H9 (cell line): Measurements from ENCODE around the gene SLC35G6. TPM values are rescaled to one million over a fixed set of nuclear protein-coding genes. Genes with fewer than 3 reads are reported as not detected.

Source experiments
- DNase-seq: peaks from one replicate; pipeline ENCODE4 v3.0.0-alpha.2; 2017
- H2AFZ ChIP-seq: one replicate; pipeline ENCODE4 v1.6.1; 2013; ENCODE audit warnings: mild to moderate bottlenecking, low read length, control low read depth, moderate library complexity
- H2AK5ac ChIP-seq: 2 replicates; pipeline ENCODE4 v1.6.1; 2013; ENCODE audit warnings: low read length, control low read depth, mixed read lengths; ENCODE audit not compliant: insufficient read length
- H2BK120ac ChIP-seq: one replicate; pipeline ENCODE4 v1.6.1; 2013; ENCODE audit warnings: low read depth, mild to moderate bottlenecking, low read length, control low read depth, inconsistent platforms; ENCODE audit not compliant: poor library complexity, severe bottlenecking
- H2BK12ac ChIP-seq: 2 replicates; pipeline ENCODE4 v1.6.1; 2013; ENCODE audit warnings: low read length, control low read depth, mixed read lengths, low read depth; ENCODE audit not compliant: insufficient read length
- H2BK15ac ChIP-seq: 2 replicates; pipeline ENCODE4 v1.6.1; 2013; ENCODE audit warnings: low read depth, low read length, control low read depth
- H2BK20ac ChIP-seq: one replicate; pipeline ENCODE4 v1.6.1; 2013; ENCODE audit warnings: low read depth, mild to moderate bottlenecking, low read length, control low read depth, inconsistent platforms; ENCODE audit not compliant: poor library complexity, severe bottlenecking
- H2BK5ac ChIP-seq: 2 replicates; pipeline ENCODE4 v1.6.1; 2013; ENCODE audit warnings: low read length, control low read depth, mixed read lengths; ENCODE audit not compliant: insufficient read length
- H3K14ac ChIP-seq: 2 replicates; pipeline ENCODE4 v1.6.1; 2013; ENCODE audit warnings: low read length, control low read depth; ENCODE audit not compliant: insufficient read depth
- H3K18ac ChIP-seq: 2 replicates; pipeline ENCODE4 v1.6.1; 2013; ENCODE audit warnings: low read depth, mild to moderate bottlenecking, mixed read lengths, low read length, control low read depth; ENCODE audit not compliant: insufficient read length
- H3K23ac ChIP-seq: 2 replicates; pipeline ENCODE4 v1.6.1; 2013; ENCODE audit warnings: low read length, control low read depth, mixed read lengths, low read depth; ENCODE audit not compliant: insufficient read length
- H3K23me2 ChIP-seq: 2 replicates; pipeline ENCODE4 v1.6.1; 2013; ENCODE audit warnings: low read depth, mild to moderate bottlenecking, mixed read lengths, low read length, control low read depth; ENCODE audit not compliant: insufficient read length, poor library complexity, severe bottlenecking
- H3K27ac ChIP-seq: 2 replicates; pipeline ENCODE4 v1.5.1; 2013; ENCODE audit warnings: low read length, control low read depth, mixed read lengths, low read depth; ENCODE audit not compliant: insufficient read length
- H3K27me3 ChIP-seq: 2 replicates; pipeline ENCODE4 v1.6.1; 2013; ENCODE audit warnings: low read length, control low read depth, inconsistent platforms; ENCODE audit not compliant: insufficient read depth
- H3K4ac ChIP-seq: 2 replicates; pipeline ENCODE4 v1.6.1; 2013; ENCODE audit warnings: low read depth, mild to moderate bottlenecking, control low read depth, inconsistent platforms, low read length, moderate library complexity
- H3K4me1 ChIP-seq: 2 replicates; pipeline ENCODE4 v1.6.1; 2013; ENCODE audit warnings: low read length, control low read depth, inconsistent platforms; ENCODE audit not compliant: insufficient read depth
- H3K4me2 ChIP-seq: 2 replicates; pipeline ENCODE4 v1.6.1; 2013; ENCODE audit warnings: low read length, control low read depth, mixed read lengths; ENCODE audit not compliant: insufficient read length, insufficient read depth
- H3K56ac ChIP-seq: 2 replicates; pipeline ENCODE4 v1.6.1; 2013; ENCODE audit warnings: low read depth, mild to moderate bottlenecking, mixed read lengths, low read length, control low read depth; ENCODE audit not compliant: insufficient read length
- H3K79me1 ChIP-seq: 2 replicates; pipeline ENCODE4 v1.6.1; 2013; ENCODE audit warnings: low read depth, mild to moderate bottlenecking, moderate library complexity, low read length, control low read depth, inconsistent platforms; ENCODE audit not compliant: insufficient read depth, poor library complexity, severe bottlenecking
- H3K79me2 ChIP-seq: 2 replicates; pipeline ENCODE4 v1.6.1; 2013; ENCODE audit warnings: low read length, control low read depth, inconsistent platforms; ENCODE audit not compliant: insufficient read depth
- H3K9ac ChIP-seq: 2 replicates; pipeline ENCODE4 v1.6.1; 2013; ENCODE audit warnings: low read length, control low read depth, mixed read lengths; ENCODE audit not compliant: insufficient read length; ENCODE audit errors: extremely low read depth
- H3K9me3 ChIP-seq: one replicate; pipeline ENCODE4 v1.6.1; 2013; ENCODE audit warnings: low read depth, low read length, inconsistent platforms; ENCODE audit not compliant: control insufficient read depth
- H3T11ph ChIP-seq: one replicate; pipeline ENCODE4 v1.6.1; 2013; ENCODE audit warnings: mild to moderate bottlenecking, low read length, control low read depth, inconsistent platforms
- H4K20me1 ChIP-seq: one replicate; pipeline ENCODE4 v1.6.1; 2013; ENCODE audit not compliant: control insufficient read depth, insufficient read length, insufficient read depth
- H4K5ac ChIP-seq: 2 replicates; pipeline ENCODE4 v1.6.1; 2013; ENCODE audit warnings: low read depth, mild to moderate bottlenecking, mixed read lengths, low read length, control low read depth; ENCODE audit not compliant: insufficient read length
- H4K8ac ChIP-seq: replicated peaks from 2 replicates; pipeline ENCODE4 v1.6.1; 2013; ENCODE audit warnings: low read length, control low read depth, mixed read lengths, low read depth; ENCODE audit not compliant: insufficient read length
- H4K91ac ChIP-seq: 2 replicates; pipeline ENCODE4 v1.6.1; 2013; ENCODE audit warnings: low read depth, mild to moderate bottlenecking, moderate library complexity, mixed read lengths, low read length, control low read depth; ENCODE audit not compliant: insufficient read length
- H3K27ac Mint-ChIP-seq, 3 experiments: 2 replicates in 2 of 3; 3 replicates in 1 of 3; pipeline ENCODE4 v1.8.0; 2020 to 2021; ENCODE audit warnings: mixed read lengths in 3 of 3, mild to moderate bottlenecking in 1 of 3, moderate library complexity in 1 of 3
- H3K27me3 Mint-ChIP-seq: 2 replicates; pipeline ENCODE4 v1.8.0; 2021; ENCODE audit warnings: low read depth, mild to moderate bottlenecking, moderate library complexity, mixed read lengths
- H3K36me3 Mint-ChIP-seq, 3 experiments: 2 replicates in 2 of 3; 3 replicates in 1 of 3; pipeline ENCODE4 v1.8.0; 2020 to 2021; ENCODE audit warnings: low read depth in 3 of 3, mixed read lengths in 3 of 3; ENCODE audit not compliant: insufficient read depth in 1 of 3
- H3K4me1 Mint-ChIP-seq, 2 experiments: 2 replicates each; pipeline ENCODE4 v1.8.0; 2020; ENCODE audit warnings: mixed read lengths in 2 of 2
- H3K4me3 Mint-ChIP-seq, 2 experiments: 2 replicates in 1 of 2; 3 replicates in 1 of 2; pipeline ENCODE4 v1.8.0; 2020 to 2021; ENCODE audit warnings: mild to moderate bottlenecking in 2 of 2, mixed read lengths in 2 of 2, moderate library complexity in 1 of 2
- H3K9me3 Mint-ChIP-seq, 2 experiments: 2 replicates in 1 of 2; 3 replicates in 1 of 2; pipeline ENCODE4 v1.8.0; 2020; ENCODE audit warnings: mild to moderate bottlenecking in 2 of 2, mixed read lengths in 2 of 2, moderate library complexity in 1 of 2
- WGBS: extraction: QIAGEN DNeasy Blood & Tissue Kit; methylation state at CpG from one replicate; pipeline ENCODE4 v1.1.7; 2013; ENCODE audit warnings: missing lambda C conversion rate, low lambda C conversion rate, mixed read lengths; ENCODE audit not compliant: insufficient read length; ENCODE audit errors: extremely low coverage; 5-methylcytosine and 5-hydroxymethylcytosine counted together
- total RNA-seq: library from RNA; stranded (reverse); gene quantifications from 2 replicates; pipeline ENCODE4 v1.2.1, GENCODE V29; 2021
- TF ChIP-seq, protein P1 (sequence below): fragments of 200-600 bp; sonication (generic); conservative IDR thresholded peaks from 3 replicates; pipeline ENCODE4 v1.8.0; 2021; ENCODE audit warnings: antibody characterized with exemption, mild to moderate bottlenecking

Gene SLC35G6
- total RNA-seq, 1 experiment from 2014 or later, result not detected

DNA sequence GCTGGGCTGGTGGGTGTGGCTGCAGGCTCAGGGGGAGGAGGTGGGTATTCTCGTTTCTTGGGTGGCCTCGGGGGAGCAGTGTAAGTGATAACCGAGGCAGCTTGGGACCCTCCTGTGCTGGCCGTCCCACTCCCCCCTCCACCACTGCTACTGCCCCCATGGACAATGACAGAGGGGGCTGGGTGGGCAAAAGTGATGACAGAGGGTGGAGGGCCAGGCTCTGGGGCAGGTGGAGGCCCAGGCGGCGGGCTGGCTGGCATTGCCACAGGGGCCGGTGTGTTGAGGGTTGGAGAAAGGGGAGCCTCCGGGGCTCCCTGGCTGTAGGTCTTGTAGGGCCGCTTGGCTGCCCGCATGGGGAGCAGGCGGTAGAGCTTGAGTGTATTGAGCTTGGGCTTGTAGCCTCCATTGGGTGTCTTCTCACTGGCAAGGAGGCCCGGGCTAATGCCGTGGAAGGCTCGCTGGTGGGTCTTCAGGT, 17.8 kb upstream of the SLC35G6 start:
- H3K9me3 Mint-ChIP-seq, result no peaks in the 10 kb centered on the region
- Histone ChIP-seq H2BK20ac (no peak overlapping the region), H3K79me2 (no peaks in the 10 kb centered on the region), H2AK5ac (no peak overlapping the region), H3K4me1 (peaks cover 8% of the 10 kb centered on the region; the same call in 1 of the 2 replicates), H3K9me3 (no peaks in the 10 kb centered on the region), H4K20me1 (peaks cover 2% of the 10 kb centered on the region), H3K23me2 (no peaks in the 10 kb centered on the region), H2BK15ac (no peak overlapping the region), H3K56ac (no peak overlapping the region), H2BK5ac (no peak overlapping the region), H4K91ac (no peak overlapping the region), H2BK12ac (no peak overlapping the region), H3K4me2 (no peak overlapping the region), H3K27me3 (no peaks in the 10 kb centered on the region), H3T11ph (no peak overlapping the region), H2AFZ (no peak overlapping the region), H4K8ac (no peak overlapping the region), H4K5ac (no peak overlapping the region), H3K14ac (no peak overlapping the region), H3K9ac (no peak overlapping the region), H3K18ac (no peak overlapping the region), H3K27ac (no peak overlapping the region), H3K23ac (no peak overlapping the region), H3K4ac (no peak overlapping the region), H2BK120ac (no peak overlapping the region), H3K79me1 (no peaks in the 10 kb centered on the region)
- DNase-seq, result no peak
- no peaks in the 10 kb centered on the region for H3K27me3 Mint-ChIP-seq
- H3K36me3 Mint-ChIP-seq, result peaks cover 3 to 20% (median 18%) of the 10 kb centered on the region in 3 experiments; a peak in 5 of 7 replicates
- no peak overlapping the region for H3K4me3 Mint-ChIP-seq
- no CpG with 5 or more reads among the region's 14 CpGs for WGBS
- TF ChIP-seq, protein P1, sequence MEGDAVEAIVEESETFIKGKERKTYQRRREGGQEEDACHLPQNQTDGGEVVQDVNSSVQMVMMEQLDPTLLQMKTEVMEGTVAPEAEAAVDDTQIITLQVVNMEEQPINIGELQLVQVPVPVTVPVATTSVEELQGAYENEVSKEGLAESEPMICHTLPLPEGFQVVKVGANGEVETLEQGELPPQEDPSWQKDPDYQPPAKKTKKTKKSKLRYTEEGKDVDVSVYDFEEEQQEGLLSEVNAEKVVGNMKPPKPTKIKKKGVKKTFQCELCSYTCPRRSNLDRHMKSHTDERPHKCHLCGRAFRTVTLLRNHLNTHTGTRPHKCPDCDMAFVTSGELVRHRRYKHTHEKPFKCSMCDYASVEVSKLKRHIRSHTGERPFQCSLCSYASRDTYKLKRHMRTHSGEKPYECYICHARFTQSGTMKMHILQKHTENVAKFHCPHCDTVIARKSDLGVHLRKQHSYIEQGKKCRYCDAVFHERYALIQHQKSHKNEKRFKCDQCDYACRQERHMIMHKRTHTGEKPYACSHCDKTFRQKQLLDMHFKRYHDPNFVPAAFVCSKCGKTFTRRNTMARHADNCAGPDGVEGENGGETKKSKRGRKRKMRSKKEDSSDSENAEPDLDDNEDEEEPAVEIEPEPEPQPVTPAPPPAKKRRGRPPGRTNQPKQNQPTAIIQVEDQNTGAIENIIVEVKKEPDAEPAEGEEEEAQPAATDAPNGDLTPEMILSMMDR, result no peak
- H3K4me1 Mint-ChIP-seq, result peaks cover 9 to 21% of the 10 kb centered on the region in 2 experiments
- H3K27ac Mint-ChIP-seq, result no peak overlapping the region; a peak in 2 of 7 replicates
